ENCODE measurements around the gene POU2F2. TPM values are rescaled to one million over a fixed set of nuclear protein-coding genes. Genes with fewer than 3 reads are reported as not detected.

The POU2F2 gene
- total RNA-seq, 1 donor from 2014 or later: 0.65 TPM

DNA sequence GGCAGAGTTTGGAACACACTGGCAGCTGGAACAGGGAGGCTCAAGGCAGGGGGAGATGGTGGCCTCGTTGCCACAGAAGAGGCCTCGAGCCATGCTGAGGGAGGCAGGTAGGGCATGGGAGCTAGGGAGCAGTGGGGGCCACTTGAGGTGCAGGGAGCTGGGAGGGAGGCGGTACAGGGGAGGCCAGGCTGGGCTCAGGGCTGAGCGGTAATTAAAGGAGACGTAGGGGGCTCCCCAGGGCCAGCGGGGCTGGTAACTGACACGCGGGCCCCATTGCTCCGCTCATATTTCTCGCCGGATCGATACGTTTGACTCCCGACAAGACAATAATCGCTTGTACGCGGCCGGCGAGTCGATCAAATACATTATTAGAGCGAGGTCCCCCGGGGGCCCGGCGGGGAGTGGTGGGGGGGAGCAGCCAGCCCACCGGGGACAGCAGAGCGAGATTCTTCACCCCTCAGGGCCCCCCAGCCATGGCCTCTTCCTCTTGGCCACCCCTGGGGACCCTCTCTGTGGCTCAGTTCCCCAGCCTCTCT lies 2.4 kb upstream of the POU2F2 start:
- H3K27ac Mint-ChIP-seq: no peak overlapping the region
- peaks cover 89% of the 10 kb centered on the region for H3K27me3 Mint-ChIP-seq (ENCODE audit: low read depth)

DNA sequence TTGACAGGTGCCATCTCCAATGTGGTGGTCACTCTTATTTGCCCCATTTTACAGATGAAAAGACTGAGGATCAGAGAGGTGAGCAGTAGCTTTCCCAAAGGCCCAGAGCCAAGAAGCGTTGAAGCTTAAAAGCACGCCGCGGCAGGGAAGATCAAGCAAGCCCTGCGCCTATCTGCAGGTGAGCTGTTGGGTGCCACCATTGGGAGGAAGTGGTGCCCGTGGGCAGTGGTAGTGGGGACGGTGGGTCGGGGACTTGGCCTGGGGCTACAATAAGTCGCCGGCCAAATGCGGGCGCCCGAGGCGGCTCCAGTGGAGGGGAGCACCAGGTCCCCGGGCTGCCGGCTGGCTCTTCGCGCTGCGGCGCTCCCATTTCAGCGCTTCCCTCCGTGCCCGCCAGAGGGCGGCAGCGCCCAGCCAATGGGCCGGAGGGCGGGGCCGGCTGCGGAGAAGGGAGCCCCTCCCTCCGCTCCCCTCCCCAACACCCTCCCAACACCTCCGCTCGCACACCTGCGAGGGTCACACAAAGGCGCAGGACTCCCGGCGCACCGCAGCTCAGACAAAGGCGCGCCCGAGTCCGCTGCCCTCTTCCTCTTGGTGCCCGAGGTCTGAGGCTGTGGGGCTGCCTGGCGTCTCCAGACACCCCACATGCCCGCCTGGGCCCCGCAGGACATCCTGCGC lies 744 bp upstream of the POU2F2 start:
- no peaks in the 10 kb centered on the region for H3K4me1 Mint-ChIP-seq
- H3K27me3 Mint-ChIP-seq (ENCODE audit: low read depth): peaks cover 87% of the 10 kb centered on the region
- TF ChIP-seq, protein P1, sequence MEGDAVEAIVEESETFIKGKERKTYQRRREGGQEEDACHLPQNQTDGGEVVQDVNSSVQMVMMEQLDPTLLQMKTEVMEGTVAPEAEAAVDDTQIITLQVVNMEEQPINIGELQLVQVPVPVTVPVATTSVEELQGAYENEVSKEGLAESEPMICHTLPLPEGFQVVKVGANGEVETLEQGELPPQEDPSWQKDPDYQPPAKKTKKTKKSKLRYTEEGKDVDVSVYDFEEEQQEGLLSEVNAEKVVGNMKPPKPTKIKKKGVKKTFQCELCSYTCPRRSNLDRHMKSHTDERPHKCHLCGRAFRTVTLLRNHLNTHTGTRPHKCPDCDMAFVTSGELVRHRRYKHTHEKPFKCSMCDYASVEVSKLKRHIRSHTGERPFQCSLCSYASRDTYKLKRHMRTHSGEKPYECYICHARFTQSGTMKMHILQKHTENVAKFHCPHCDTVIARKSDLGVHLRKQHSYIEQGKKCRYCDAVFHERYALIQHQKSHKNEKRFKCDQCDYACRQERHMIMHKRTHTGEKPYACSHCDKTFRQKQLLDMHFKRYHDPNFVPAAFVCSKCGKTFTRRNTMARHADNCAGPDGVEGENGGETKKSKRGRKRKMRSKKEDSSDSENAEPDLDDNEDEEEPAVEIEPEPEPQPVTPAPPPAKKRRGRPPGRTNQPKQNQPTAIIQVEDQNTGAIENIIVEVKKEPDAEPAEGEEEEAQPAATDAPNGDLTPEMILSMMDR (IDR thresholded peaks at IDR 0.05; ENCODE audit: unreplicated experiment): peak; percentile 97
- no peaks in the 10 kb centered on the region for H3K36me3 Mint-ChIP-seq
- peak overlapping the region; percentile 27 for H3K4me3 Mint-ChIP-seq
- peak; percentile 43 to 83 for DNase-seq (ENCODE audit: low spot score in 2 of 2, unreplicated experiment in 2 of 2)
- H3K9me3 Mint-ChIP-seq: no peaks in the 10 kb centered on the region
- no peak overlapping the region for H3K27ac Mint-ChIP-seq

More for the DNA sequence above, 2.4 kb upstream of the POU2F2 start:
- Mint-ChIP-seq H3K4me3 (no peak overlapping the region), H3K4me1 (no peaks in the 10 kb centered on the region), H3K36me3 (no peaks in the 10 kb centered on the region), H3K9me3 (no peaks in the 10 kb centered on the region)
- TF ChIP-seq, protein P1 (IDR thresholded peaks at IDR 0.05; ENCODE audit: unreplicated experiment): no peak
- no peak for DNase-seq (ENCODE audit: low spot score in 2 of 2, unreplicated experiment in 2 of 2)

DNA sequence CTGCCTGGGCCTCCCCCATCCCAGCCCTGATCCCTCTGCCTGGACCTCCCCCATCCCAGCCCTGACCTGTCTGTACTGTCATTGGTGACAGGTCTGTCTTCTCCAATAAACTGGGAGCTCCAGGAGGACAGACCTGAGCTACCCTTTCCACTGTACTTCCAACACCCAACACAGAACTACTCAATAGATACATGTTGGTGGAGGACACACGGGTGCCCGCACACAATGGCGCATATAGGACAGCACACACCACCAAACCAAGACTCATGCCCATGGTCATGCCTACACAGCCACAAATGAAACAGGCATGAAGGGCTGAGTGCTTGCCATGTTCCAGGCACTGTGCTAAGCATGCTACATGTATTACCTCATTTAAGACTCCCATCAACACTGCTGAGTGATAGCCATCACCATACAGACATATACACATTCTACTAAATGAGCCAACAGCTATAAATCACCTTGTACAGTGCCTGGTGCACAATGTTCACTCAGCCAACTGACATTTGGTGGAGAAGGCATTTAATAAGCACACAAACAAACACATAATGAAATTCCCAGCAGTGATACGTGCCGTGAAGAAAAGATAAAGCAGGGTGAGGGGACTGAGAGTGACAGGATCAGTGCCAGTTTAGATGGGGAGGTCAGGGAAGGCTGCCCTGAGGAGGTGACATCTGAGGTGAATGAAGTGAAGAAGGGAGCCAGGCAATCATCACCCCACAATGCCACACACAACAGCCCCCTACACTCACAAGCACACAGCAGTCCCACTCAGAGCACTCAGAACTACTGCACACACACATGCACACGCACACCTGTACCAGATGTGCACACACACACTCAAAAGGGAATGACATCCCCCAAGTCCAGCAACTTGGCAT lies 857 bp downstream of the POU2F2 start:
- Mint-ChIP-seq H3K4me3 (no peak overlapping the region), H3K27ac (no peak overlapping the region), H3K9me3 (no peaks in the 10 kb centered on the region), H3K4me1 (no peaks in the 10 kb centered on the region), H3K36me3 (no peaks in the 10 kb centered on the region), H3K27me3 (ENCODE audit: low read depth) (peaks cover 81% of the 10 kb centered on the region)
- no peak for DNase-seq (ENCODE audit: low spot score in 2 of 2, unreplicated experiment in 2 of 2)
- TF ChIP-seq, protein P1 (IDR thresholded peaks at IDR 0.05; ENCODE audit: unreplicated experiment): no peak

DNA sequence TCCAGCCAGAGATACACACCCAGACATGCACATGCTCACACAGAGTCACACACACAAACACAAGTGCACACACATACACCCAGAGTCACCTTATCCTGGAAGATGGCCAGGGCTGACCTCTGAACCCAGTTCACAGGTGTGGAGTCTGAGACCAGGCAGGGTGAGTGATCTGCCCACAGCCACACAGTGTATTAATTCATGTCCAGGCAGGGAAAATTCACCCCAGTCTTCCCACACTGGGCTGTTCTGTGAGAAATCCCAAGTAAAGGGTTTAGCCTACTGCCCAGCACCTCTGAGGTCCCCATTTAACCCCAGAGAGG lies 2.0 kb downstream of the POU2F2 start:
- H3K36me3 Mint-ChIP-seq: no peaks in the 10 kb centered on the region
- TF ChIP-seq, protein P1 (IDR thresholded peaks at IDR 0.05; ENCODE audit: unreplicated experiment): no peak
- H3K4me1 Mint-ChIP-seq: no peaks in the 10 kb centered on the region
- H3K9me3 Mint-ChIP-seq: no peaks in the 10 kb centered on the region
- DNase-seq (ENCODE audit: low spot score in 2 of 2, unreplicated experiment in 2 of 2): no peak
- peaks cover 78% of the 10 kb centered on the region for H3K27me3 Mint-ChIP-seq (ENCODE audit: low read depth)
- H3K27ac Mint-ChIP-seq: no peak overlapping the region
- no peak overlapping the region for H3K4me3 Mint-ChIP-seq

DNA sequence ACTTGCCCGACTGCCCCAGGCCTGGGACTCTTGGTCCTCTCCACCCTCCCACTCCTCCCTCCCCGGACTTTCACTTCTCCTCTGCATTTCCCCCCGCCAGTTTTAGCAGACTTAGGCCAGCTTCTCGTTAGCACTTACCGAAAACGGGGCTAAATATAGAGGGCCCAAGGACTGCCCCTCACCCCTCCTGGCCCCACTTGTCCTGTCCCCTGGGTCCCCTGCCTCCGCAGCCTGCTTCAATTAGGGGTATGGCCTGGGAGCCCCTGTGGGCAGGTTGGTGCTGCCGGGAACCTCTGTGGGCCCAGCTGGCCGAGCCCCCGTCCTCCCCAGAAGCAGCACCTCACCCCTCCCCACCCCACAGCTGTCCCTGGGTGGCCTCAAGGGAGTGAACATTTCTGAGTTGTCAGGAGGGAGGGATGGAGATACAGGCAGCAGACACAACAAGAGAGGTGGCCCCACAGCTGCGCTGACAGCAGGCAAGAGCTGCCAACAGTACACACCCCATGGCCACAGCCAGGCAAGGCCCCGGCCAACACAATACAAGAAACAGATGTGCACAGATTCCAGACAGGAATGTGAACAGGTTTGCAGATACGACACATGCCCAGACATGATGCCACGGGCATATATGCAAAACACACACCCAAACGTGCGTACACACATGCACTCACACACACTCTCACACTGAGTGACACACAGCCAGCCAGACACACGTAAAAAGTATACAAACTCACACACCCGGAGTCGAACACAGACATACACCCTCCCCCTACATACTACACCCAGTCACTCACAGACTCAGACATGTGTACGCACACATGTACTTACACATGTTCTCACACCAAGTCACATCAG lies 2.6 kb downstream of the POU2F2 start:
- no peaks in the 10 kb centered on the region for H3K4me1 Mint-ChIP-seq
- H3K27ac Mint-ChIP-seq: no peak overlapping the region
- H3K36me3 Mint-ChIP-seq: no peaks in the 10 kb centered on the region
- H3K4me3 Mint-ChIP-seq: no peak overlapping the region
- H3K27me3 Mint-ChIP-seq (ENCODE audit: low read depth): peaks cover 74% of the 10 kb centered on the region
- peaks cover 1% of the 10 kb centered on the region for H3K9me3 Mint-ChIP-seq
- TF ChIP-seq, protein P1 (IDR thresholded peaks at IDR 0.05; ENCODE audit: unreplicated experiment): no peak
- no peak for DNase-seq (ENCODE audit: low spot score in 2 of 2, unreplicated experiment in 2 of 2)

Data from mesothelial cell of epicardium (in vitro differentiated cells).